T-helper 2 cell treated with Interferon-gamma antibody and Interleukin-4, amounts not matched to agents 5 μg/mL and 100 μg/mL, for 36 hours (primary cell): Measurements from ENCODE around the gene UXT.

Experiments
- DNase-seq: peaks from one replicate; pipeline ENCODE4 v3.0.0; 2021; ENCODE audit warnings: low spot score
- H3K27ac Mint-ChIP-seq: one replicate; pipeline ENCODE4 v1.8.0; 2021; ENCODE audit warnings: mild to moderate bottlenecking, mixed read lengths
- H3K27me3 Mint-ChIP-seq: one replicate; pipeline ENCODE4 v1.8.0; 2021; ENCODE audit warnings: low read depth, mixed read lengths
- H3K36me3 Mint-ChIP-seq: one replicate; pipeline ENCODE4 v1.8.0; 2021; ENCODE audit warnings: low read depth, mixed read lengths
- H3K4me1 Mint-ChIP-seq: one replicate; pipeline ENCODE4 v1.8.0; 2021; ENCODE audit warnings: low read depth, mixed read lengths
- H3K4me3 Mint-ChIP-seq: one replicate; pipeline ENCODE4 v1.8.0; 2022; ENCODE audit warnings: mild to moderate bottlenecking, moderate library complexity, mixed read lengths
- H3K9me3 Mint-ChIP-seq: one replicate; pipeline ENCODE4 v1.8.0; 2021; ENCODE audit warnings: mixed read lengths

Gene UXT

GRCh38 chrX:47638816-47639215 lies 20.2 kb downstream of the UXT start:
- H3K36me3 Mint-ChIP-seq: peaks cover 55% of the 10 kb centered on the region

GRCh38 chrX:47637546-47638195 lies 21.3 kb downstream of the UXT start:
- peak overlapping the region; percentile 65 for H3K27ac Mint-ChIP-seq
- H3K4me3 Mint-ChIP-seq: peak overlapping the region; percentile 62
- H3K9me3 Mint-ChIP-seq: peaks cover 4% of the 10 kb centered on the region
- H3K27me3 Mint-ChIP-seq: no peaks in the 10 kb centered on the region
- peaks cover 52% of the 10 kb centered on the region for H3K36me3 Mint-ChIP-seq
- H3K4me1 Mint-ChIP-seq: peaks cover 17% of the 10 kb centered on the region
- DNase-seq: no peak

More at GRCh38 chrX:47638816-47639215, 20.2 kb downstream of the UXT start:
- peaks cover 17% of the 10 kb centered on the region for H3K4me1 Mint-ChIP-seq
- DNase-seq: no peak
- H3K4me3 Mint-ChIP-seq: no peak overlapping the region
- peak overlapping the region; percentile 6 for H3K27ac Mint-ChIP-seq
- peaks cover 4% of the 10 kb centered on the region for H3K9me3 Mint-ChIP-seq
- H3K27me3 Mint-ChIP-seq: no peaks in the 10 kb centered on the region

- no peak overlapping the region for H3K27ac Mint-ChIP-seq
- no peaks in the 10 kb centered on the region for H3K27me3 Mint-ChIP-seq
- peaks cover 36% of the 10 kb centered on the region for H3K36me3 Mint-ChIP-seq
- H3K4me3 Mint-ChIP-seq: no peak overlapping the region
- peaks cover 21% of the 10 kb centered on the region for H3K4me1 Mint-ChIP-seq
- DNase-seq: peak; percentile 38
- H3K9me3 Mint-ChIP-seq: peaks cover 4% of the 10 kb centered on the region
Measured at GRCh38 chrX:47634871-47635575, 24.0 kb downstream of the UXT start.

GRCh38 chrX:47633689-47634590 lies 25.0 kb downstream of the UXT start:
- H3K27ac Mint-ChIP-seq: no peak overlapping the region
- peaks cover 23% of the 10 kb centered on the region for H3K4me1 Mint-ChIP-seq
- peaks cover 25% of the 10 kb centered on the region for H3K36me3 Mint-ChIP-seq
- H3K4me3 Mint-ChIP-seq: no peak overlapping the region
- no peaks in the 10 kb centered on the region for H3K9me3 Mint-ChIP-seq
- no peak for DNase-seq
- no peaks in the 10 kb centered on the region for H3K27me3 Mint-ChIP-seq

DNA sequence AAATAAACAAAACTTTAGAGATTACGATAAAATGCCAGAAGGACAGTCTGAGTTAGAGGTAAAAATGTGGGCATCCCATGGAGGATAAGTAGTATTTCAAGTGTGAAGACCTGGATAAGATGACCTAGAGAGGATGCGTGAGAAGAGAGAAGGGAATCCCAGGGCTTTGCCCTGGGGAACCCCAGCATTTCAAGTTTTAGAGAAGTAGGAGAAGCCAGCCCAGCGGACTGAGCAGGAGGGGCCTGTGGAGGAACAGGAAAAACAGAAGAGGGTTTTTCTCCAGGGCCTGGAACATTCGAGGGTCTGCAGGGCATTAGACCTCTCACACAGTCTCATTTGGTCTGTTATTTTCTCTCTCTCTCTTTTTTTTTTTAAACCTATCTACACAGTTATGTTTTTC lies 26.3 kb downstream of the UXT start:
- DNase-seq: no peak
- Mint-ChIP-seq H3K36me3 (peaks cover 15% of the 10 kb centered on the region), H3K4me3 (no peak overlapping the region), H3K27ac (no peak overlapping the region), H3K4me1 (peaks cover 18% of the 10 kb centered on the region), H3K27me3 (no peaks in the 10 kb centered on the region), H3K9me3 (no peaks in the 10 kb centered on the region)

GRCh38 chrX:47631676-47632075 lies 27.3 kb downstream of the UXT start:
- no peak overlapping the region for H3K4me3 Mint-ChIP-seq
- no peak for DNase-seq
- H3K27ac Mint-ChIP-seq: no peak overlapping the region
- H3K27me3 Mint-ChIP-seq: no peaks in the 10 kb centered on the region
- no peaks in the 10 kb centered on the region for H3K9me3 Mint-ChIP-seq
- peaks cover 14% of the 10 kb centered on the region for H3K4me1 Mint-ChIP-seq
- H3K36me3 Mint-ChIP-seq: peaks cover 6% of the 10 kb centered on the region

- H3K4me3 Mint-ChIP-seq: peak within 1 kb of the TSS; percentile 81
- peaks cover 14% of the 10 kb centered on the region for H3K4me1 Mint-ChIP-seq
- DNase-seq: no peak
- no peaks in the 10 kb centered on the region for H3K9me3 Mint-ChIP-seq
- no peaks in the 10 kb centered on the region for H3K36me3 Mint-ChIP-seq
- H3K27ac Mint-ChIP-seq: peak within 1 kb of the TSS; percentile 88
- peaks cover 2% of the 10 kb centered on the region for H3K27me3 Mint-ChIP-seq
Measured at GRCh38 chrX:47629419-47630200, 29.4 kb downstream of the UXT start, which contains the start of gene CFP. Gene CFP (minus strand): TSS chrX:47629930. CDS start chrX:47629844, 86 bp downstream.

GRCh38 chrX:47628982-47629381 lies 30.0 kb downstream of the UXT start:
- peaks cover 17% of the 10 kb centered on the region for H3K4me1 Mint-ChIP-seq
- H3K27me3 Mint-ChIP-seq: peaks cover 2% of the 10 kb centered on the region
- H3K27ac Mint-ChIP-seq: peak overlapping the region; percentile 81
- H3K9me3 Mint-ChIP-seq: no peaks in the 10 kb centered on the region
- peak overlapping the region; percentile 81 for H3K4me3 Mint-ChIP-seq
- no peak for DNase-seq
- no peaks in the 10 kb centered on the region for H3K36me3 Mint-ChIP-seq

GRCh38 chrX:47625365-47625764 lies 33.6 kb downstream of the UXT start:
- Mint-ChIP-seq H3K4me1 (peaks cover 20% of the 10 kb centered on the region), H3K27me3 (peaks cover 18% of the 10 kb centered on the region), H3K27ac (no peak overlapping the region), H3K9me3 (no peaks in the 10 kb centered on the region), H3K36me3 (no peaks in the 10 kb centered on the region), H3K4me3 (peak overlapping the region; percentile 34)
- DNase-seq: no peak

GRCh38 chrX:47623540-47624027 lies 35.4 kb downstream of the UXT start:
- Mint-ChIP-seq H3K4me3 (peak overlapping the region; percentile 82), H3K9me3 (no peaks in the 10 kb centered on the region), H3K27me3 (peaks cover 23% of the 10 kb centered on the region), H3K27ac (no peak overlapping the region), H3K4me1 (peaks cover 9% of the 10 kb centered on the region), H3K36me3 (no peaks in the 10 kb centered on the region)
- DNase-seq: peak; percentile 22

DNA sequence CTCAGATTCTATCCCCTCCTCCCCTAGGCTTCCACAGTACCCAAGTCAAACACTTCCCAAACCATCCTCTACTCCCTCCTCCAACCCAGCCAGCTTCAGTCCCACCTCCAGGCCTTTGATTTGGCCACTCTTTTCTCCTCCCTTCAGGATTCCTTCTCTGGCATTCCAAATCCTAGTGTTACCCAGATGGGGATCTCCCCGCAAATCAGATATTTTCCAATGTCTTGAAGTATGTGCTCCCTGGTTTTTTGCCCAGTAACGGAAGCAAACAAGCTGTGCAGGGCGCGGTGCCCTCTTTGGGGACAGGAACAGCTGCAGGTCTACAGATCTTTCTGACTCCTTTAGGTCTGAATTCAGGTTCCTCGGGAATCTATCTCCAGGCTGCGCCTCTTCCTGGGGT lies 37.1 kb downstream of the UXT start:
- H3K27me3 Mint-ChIP-seq: peaks cover 36% of the 10 kb centered on the region
- H3K4me3 Mint-ChIP-seq: no peak overlapping the region
- no peaks in the 10 kb centered on the region for H3K9me3 Mint-ChIP-seq
- DNase-seq: no peak
- no peak overlapping the region for H3K27ac Mint-ChIP-seq
- no peaks in the 10 kb centered on the region for H3K36me3 Mint-ChIP-seq
- peaks cover 9% of the 10 kb centered on the region for H3K4me1 Mint-ChIP-seq

DNA sequence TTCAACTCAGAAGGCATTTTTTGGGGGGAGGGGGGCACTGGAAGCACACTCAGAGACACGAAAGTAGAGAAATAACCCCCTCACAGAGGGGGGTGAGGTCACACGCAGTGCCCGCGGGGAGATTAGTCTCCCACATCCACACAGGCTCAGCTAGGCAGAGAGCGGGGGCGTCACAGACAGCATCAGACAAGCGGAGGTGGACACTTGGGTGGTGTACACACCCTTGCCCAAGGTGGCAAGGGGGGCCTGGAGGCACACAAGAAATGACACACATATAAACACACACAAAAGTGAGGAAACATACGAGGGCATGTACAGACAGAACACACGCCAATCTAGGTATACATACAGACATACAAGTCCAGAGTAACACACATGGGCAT lies 38.7 kb downstream of the UXT start:
- peaks cover 42% of the 10 kb centered on the region for H3K27me3 Mint-ChIP-seq

More for the DNA sequence above, 38.7 kb downstream of the UXT start:
- Mint-ChIP-seq H3K4me3 (no peak overlapping the region), H3K36me3 (no peaks in the 10 kb centered on the region), H3K9me3 (no peaks in the 10 kb centered on the region), H3K27ac (no peak overlapping the region), H3K4me1 (peaks cover 9% of the 10 kb centered on the region)
- no peak for DNase-seq
